NCI-H1694 treated with DMSO at 0.1 percent for 48 hours (cell line): ENCODE data around the gene RBM5.
"Not testable (repeated sequence)": the region's sequence is repeated elsewhere in the genome, so short reads cannot be mapped to it uniquely, and the experiment has no call there.

Experiments
- DNase-seq: peaks from one replicate; lab custom pipeline; 2025; lab: John Stamatoyannopoulos, UW

The RBM5 gene

DNA sequence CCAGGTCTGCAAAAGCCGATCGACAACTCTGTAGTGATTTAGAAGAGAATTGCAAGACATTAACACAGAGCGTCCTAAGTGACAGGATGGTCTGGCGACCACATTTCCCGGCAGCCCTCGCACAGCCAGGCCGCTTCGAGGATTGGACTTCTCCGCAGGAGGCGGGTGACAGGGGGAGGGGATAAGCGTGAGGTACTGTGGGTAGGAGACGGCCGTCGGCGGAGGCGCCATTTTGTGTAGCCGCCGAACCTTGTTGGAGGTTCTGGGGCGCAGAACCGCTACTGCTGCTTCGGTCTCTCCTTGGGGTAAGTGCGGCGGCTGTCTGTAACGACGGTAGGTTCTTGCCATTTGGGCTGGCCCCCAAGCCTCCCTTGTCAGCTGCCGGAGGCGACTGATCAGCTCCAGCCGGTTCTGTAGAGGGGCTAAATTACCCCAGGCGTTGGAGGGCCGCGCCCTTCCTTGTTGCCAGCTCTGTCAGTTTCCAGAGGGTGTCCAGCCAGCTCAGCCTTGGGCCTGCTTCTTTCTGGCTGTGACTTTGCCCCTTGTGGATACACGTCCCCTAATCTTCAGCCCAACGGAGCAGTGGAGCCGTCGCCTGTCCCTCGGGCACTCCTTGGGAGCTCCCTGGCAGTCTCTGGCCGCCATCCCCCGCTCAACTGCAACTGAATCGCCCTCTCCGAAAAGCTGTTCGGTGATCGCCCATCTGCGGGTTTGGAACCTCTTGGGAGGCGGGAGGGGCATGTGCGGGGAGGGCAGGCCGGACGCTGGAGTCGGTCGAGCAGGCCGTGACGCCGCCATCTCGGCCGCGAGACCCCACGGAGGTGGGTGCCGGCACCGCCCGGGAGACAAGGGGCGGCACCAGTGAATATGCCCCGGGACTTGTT, at the start of gene RBM5:
Gene RBM5, plus strand, starts transcription at position 195 of the 884 bp plus-strand sequence. CDS start 1,516 bp downstream, outside the sequence.
- peak; percentile 30 for DNase-seq

DNA sequence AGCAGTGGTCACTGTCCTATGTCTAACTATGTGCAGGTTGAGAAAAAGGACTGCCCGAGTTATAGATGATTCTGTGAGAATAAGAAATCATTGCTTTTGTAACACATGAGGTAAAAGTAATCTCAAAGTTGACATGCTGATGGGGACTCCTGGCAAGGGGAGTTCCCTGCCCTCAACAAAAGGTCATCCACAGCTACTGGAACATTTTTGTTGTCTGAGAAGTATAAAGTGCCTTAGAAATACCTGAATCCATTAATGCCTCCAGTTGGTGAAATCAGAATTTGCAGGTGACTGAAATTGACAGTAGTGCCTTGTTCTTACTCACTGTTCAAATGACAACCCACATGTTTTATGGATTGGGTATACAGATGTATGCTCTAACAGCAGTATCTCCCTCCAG, 43.7 kb upstream of the RBM5 start:
- DNase-seq, result no peak

DNA sequence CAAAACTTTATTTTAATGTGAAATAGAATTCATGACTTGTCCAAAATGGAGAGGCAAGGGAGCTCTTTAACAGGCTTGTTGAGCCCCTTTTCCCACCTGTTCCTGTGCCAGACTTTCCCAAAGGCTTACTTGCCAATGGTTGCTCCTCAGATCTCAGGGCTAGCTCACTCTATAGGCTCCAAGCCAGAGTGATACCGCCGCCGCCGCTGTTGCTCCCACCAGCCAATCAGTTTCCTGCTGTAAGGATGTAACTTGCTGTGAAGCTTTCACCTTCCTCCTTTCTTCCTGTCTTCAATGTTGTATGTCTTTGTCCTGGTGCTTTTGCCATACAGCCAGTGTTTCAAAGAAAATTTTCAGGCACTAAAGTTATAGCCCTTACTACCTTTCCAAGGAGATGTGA, 41.3 kb upstream of the RBM5 start:
- DNase-seq, result no peak

DNA sequence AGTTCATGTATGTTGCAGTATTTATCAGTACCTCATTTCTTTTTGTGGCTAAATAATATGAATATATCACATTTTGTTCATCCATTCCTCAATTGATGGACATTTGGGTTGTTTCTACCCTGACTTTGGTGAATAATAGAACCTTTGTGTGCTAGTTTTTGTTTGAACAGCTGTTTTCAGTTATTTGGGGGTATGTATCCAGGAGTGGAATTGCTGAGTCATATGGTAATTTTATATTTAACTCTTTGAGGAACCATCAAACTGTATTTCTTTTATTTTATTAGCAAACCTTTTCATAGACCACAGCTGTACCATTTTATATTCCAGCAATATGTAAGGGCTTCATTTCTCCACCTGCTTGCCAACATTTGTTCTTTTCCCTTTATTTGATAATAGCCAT, 38.4 kb upstream of the RBM5 start:
- DNase-seq, result no peak

DNA sequence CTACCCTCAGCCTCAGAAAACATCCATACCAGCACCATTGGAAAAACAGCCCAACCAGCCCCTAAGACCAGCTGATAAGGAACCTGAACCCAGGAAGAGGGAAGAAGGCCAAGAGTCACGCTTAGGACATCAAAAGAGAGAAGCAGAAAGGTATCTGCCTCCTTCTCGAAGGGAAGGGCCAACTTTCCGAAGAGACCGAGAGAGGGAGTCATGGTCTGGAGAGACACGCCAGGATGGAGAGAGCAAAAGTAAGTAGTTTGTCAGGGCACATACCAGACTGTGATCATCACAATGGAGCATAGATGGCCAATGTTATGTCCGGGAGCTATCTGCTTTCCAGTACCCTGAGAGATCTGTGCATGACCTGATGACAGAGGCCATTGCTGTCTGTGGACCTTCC, 31.0 kb upstream of the RBM5 start:
- no peak for DNase-seq

DNA sequence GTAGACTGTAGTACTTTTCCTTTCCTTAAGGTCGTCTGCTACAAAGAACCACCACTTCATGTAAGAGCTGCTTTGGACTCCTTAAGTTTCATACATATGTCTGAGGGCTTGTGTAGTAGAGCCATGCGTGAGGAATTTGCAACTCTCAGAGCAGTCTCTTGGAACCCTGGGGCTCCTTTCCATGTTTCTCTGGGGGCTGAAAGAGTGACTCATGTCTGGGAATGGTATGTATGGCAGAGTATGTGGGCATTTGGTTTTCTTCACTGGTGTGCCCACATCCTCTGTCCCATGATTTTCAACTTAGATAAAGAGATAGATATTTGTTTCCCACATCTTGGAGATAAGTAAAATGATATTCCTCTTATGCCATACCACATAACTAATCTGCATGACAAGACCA, 20.6 kb upstream of the RBM5 start:
- no peak for DNase-seq

DNA sequence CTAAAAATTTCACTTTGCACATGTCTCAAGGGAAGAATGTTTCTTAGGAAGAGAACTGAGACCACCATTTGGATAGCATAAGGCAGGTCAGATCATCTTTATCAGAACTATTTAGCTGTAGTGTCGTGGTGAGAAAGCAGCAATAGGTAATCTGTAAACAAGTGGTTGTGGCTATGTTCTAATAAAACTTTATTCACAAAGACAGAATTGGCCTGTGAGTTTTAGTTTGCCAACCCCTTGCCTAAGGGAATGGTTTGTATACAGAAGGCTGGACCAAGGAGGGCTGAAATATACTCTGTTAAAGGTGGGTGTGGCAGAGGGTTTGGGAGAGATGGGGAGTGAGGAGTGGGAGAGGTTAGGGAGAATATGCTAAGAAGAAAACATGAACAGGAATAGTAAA, 10.6 kb upstream of the RBM5 start:
- no peak for DNase-seq

DNA sequence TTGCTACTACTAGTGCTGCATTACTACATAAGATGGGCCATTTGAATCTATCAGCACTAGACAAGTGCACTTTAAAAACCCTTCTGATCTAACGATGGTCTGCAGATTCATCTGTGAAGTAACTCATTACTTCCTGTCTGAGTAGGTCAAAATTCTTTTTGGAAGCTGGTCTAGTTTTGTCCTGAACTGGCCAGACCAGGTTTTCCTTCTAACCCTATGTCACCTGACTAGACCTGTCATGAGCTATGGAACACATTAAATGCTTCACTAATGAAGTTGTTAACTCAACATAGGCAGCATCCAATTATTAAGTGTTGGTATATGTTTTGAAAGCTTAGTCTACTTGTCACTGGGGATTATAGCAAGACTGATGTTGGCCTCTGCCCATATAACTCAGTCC, 10.1 kb upstream of the RBM5 start:
- no peak for DNase-seq

DNA sequence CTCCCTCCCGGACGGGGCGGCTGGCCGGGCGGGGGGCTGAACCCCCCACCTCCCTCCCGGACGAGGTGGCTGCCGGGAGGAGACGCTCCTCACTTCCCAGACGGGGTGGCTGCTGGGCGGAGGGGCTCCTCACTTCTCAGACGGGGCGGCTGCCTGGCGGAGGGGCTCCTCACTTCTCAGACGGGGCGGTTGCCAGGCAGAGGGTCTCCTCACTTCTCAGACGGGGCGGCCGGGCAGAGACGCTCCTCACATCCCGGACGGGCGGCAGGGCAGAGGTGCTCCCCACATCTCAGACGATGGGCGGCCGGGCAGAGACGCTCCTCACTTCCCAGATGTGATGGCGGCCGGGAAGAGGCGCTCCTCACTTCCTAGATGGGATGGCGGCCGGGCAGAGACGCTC, 3.8 kb upstream of the RBM5 start:
- DNase-seq, result not testable (repeated sequence)

DNA sequence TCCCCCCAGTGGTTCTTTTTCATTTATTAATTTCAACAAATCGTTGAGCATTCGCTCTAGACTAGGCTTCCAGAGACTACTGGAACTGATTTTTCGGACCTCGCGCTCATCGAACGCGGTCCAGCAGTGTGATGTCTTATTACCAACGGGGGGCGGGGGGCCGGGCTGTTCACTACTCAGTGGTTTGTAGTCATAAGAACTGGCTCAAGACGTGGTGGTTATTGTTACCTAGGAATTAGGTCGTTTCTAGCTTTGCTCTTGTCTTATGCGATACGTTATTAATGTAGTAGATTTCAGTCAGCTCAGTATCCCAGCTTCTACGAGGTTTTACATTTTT, 858 bp downstream of the RBM5 start:
- no peak for DNase-seq

DNA sequence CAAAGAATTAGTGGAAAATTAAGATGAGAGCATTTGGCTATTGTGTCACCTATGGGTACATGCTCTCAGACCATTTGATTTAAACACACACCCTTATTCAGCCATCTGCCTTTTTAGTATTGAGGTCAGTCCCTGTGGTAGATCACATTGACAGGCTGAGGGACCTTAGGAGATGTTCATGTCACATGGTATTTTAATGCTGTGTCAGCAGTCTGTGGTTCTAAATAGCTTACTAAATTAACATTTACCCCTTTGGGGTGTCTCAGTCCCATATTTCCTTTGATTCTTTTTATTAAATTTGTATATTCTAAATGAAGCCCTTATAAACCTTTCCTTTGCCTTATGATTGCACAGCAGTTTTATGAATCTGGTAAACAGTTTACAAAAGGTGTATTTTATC, 2.3 kb downstream of the RBM5 start:
- DNase-seq, result no peak

DNA sequence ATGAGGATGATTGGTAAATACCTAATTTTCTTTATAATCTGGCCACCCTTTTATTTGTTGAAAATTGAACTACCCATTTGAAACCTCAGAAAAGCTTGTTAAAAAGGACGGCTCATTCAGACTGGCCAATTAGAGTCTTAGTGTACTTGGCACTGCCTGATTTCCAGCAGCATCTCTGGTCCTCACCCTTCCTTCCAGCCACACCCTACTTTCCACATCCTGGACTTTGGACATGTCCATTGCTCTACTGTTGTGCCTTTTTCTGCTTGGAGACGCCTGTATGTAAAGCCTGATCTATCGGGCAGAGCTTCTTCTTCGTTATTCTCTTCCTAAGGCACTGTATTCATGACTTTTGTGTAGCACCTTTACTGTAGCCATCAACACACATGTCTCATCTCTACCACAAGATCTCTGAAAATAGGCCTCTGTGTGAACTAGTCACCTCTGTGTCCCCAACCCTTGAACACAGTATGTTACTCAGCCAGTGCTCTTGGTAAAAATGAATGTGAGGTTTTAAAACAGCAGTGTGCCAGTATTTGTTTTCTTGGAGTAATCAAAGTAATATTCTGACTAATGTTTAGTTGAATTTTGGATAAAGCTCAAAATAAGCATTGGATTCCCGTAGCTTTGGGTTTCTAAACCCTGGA, 6.8 kb downstream of the RBM5 start:
- DNase-seq, result no peak

DNA sequence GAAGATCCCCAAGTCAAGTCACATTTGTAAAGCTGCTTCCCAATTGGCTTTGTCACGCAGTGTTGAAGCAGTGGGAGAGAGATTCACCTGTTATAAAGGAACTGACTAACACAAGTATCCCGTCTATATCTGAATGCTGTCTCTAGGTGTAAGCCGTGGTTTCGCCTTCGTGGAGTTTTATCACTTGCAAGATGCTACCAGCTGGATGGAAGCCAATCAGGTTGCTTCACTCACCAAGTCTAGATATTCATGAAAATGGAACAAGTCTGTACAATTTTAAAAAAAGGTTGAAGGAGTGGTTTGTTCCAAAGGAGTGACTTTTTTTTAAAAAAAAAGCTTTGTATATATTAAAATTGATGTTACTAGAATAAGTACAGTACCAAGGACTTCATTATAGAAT, 11.7 kb downstream of the RBM5 start:
- no peak for DNase-seq

DNA sequence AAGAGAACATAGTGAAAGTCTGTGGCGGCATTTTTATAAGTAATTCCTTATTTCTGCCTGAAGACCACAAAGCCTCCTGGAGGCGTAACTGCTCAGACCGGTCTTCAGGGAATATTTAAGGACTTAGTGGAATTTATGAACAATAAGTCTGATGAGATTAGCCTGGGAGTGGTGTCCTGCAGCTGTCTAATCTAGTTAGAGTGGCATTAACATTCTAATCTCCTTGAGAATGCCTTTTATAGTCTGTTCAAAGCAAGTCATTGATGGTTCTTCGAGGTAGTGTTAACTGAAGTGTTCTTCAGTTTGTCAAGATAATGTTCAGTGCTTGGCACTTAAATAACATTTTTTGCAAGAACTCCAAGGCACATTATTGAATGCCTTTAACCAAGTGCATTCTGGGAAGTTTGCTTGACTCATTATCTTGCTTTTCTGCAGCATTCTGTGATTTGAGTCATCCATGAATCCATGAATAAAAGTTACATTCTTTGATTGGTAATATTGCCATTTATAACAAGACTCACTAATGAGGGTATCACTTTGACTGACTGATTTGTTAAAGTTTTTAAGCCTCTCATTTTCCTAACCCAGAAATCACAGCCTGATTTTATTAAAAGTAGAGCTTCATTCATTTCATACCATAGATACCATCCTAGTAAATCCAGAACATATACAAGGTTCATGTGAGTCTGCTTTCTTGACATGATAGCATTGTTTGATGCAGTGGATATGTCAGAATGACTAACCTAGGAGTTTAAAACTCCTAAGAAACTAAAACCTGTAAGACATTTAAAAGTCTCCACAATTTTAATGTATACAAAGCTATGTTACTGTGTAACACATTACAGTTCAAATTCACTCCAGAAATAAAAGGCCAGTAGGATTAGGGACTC, 12.5 kb downstream of the RBM5 start:
- no peak for DNase-seq

DNA sequence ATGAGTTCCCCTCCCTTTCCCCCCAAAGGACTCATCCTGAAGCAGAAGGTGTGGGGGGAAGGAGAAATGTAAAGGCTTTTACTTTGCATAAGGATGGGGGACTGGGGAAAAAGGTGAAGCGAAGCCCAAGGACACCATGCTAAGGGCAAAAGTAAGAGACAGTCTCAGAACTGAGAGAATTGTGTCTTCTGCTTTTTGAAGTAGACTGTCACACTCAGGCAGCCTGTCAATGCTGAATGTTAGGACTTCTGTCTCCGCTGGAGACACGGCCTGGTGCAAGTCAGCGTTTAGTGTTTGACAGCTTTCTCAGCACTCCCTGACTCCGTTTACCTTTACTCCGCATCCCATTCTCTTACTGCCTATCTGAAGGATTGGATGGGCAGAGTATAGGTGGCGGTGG, 13.8 kb downstream of the RBM5 start:
- DNase-seq, result no peak

DNA sequence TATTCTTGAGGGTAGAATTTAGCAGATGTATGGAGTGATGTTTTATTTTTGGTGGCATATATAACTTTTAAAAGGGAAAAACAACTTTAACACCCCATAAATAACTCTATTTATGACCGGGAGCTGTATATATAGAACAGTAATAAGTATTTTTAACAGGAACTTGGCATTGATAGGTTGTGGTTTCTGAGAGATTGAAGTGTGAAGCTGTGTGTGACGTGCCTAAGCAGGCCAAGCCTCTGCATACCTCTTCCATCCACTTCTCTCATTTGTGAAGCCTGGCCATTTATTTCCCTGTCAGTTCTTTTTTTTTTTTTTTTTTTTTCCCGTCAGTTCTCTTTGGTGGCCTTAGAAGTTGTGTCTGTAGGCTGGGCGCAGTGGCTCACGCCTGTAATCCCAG, 23.0 kb downstream of the RBM5 start:
- DNase-seq, result no peak

DNA sequence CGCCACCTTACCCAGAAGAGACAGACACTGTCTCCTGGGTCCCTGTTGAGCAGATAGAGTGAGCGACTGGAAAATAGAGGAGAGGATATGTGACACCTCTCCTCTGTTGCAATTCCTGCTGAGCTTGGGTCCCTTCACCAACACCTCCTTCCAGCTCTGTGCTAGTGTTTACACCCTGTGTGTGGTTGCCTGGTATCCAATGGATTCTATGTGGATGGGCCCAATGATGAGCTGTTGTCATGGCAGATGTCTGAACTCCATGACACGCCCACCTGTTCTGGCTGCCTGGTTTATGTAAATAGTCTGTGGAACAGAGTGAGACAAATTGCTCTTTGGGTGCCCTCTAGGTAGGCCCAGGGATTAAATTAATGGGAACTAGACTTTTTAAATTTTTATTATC, 23.7 kb downstream of the RBM5 start:
- no peak for DNase-seq

DNA sequence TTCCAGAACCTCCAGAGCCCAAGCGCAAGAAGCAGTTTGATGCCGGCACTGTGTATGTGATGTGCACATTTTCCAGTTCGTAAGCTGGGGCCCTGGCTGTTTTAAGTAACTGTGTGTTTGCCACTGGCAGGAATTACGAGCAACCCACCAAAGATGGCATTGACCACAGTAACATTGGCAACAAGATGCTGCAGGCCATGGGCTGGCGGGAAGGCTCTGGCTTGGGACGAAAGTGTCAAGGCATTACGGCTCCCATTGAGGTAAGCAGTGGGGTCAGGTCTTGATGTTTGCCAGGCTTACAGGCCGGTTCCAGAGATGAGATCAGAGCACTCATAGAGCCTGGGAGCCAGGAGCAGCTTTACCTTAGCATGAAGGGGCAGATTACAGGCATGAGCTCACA, 28.4 kb downstream of the RBM5 start:
- DNase-seq, result no peak

DNA sequence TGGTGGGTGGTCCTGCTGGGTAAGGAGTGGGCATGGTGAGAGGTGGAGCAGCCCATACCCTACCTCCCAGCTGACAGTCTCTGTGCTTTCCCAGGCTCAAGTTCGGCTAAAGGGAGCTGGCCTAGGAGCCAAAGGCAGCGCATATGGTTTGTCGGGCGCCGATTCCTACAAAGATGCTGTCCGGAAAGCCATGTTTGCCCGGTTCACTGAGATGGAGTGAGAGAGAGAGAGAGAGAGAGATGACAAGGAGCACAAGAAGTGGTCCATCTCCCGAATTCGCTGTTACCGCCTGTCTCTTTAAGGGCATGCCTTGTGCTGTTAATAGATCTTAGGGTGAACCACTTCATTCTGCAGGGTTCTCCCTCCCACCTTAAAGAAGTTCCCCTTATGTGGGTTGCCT, 29.5 kb downstream of the RBM5 start:
- no peak for DNase-seq

DNA sequence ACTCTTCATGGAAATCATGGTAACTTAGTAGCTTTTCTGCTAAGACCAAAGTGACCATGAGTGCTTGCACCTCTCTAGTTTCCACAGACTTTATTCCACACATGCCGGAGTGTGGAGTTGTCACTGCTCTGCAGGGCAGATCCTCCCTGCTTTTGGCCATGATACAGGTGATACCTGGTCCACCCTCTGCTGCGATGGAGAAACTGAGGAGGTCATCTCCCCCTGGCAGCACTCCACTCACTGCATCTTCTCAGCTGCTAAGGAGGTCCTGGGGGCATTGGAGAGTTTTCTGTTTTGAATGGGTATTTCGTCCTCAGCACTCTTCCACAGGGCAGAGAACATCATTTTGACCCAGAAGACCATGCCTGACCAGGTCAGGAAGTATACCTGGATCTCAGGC, 31.1 kb downstream of the RBM5 start:
- no peak for DNase-seq

DNA sequence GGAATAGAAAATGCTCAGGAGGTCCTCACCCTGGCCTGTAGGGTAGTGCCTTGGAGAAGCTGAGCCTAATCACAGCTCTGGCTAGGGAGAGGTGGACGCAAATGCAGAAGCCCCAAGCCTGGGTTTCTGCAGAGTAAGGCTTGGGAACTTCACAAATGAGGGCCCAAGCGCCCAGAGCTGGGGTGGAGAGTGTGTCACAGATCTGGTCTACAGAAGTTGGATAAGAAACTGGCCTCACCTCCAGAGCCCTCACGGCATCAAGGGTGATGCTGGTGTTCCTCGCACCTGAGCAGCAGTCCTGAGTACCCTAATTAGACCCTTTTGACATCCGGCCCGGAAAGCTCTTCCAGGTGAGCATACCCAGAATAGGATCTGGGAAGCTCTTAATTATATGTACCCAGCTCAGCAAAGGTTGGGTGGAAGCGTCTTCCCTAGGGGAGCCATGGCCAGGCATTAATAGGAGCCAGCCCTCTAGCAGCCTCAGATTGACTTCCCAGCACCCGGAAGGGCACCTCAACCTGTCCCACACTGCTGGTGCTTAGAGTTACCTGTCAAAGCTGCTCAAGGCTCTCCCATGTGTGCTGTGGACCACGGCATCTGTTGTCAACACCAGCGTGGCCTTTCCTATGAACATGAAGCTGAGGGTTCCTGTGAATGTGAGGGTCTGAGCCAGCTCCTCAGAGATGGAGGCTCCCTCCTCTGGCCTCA, 31.8 kb downstream of the RBM5 start:
- no peak for DNase-seq
